SKM-1 (cell line): Measurements from ENCODE around the gene ABI3BP.

Source experiments
- DNase-seq: peaks from one replicate; lab custom pipeline; 2025; ENCODE audit not compliant: unreplicated experiment; lab: John Stamatoyannopoulos, UW

ABI3BP gene

GRCh38 chr3:100891827-100892226 lies 101.4 kb downstream of the ABI3BP start:
- DNase-seq = no peak

- no peak for DNase-seq
These were observed 102.2 kb downstream of the ABI3BP start for GRCh38 chr3:100891033-100891432.

GRCh38 chr3:100888881-100889280 lies 104.3 kb downstream of the ABI3BP start:
- DNase-seq = no peak

- DNase-seq = no peak
These were observed 110.6 kb downstream of the ABI3BP start for GRCh38 chr3:100882571-100882984.

- DNase-seq = no peak
These were observed 112.4 kb downstream of the ABI3BP start for GRCh38 chr3:100880845-100881244.

GRCh38 chr3:100880072-100880471 lies 113.1 kb downstream of the ABI3BP start:
- DNase-seq = no peak

- DNase-seq = no peak
These were observed 113.9 kb downstream of the ABI3BP start for GRCh38 chr3:100879195-100879810.

- DNase-seq = no peak
These were observed 115.9 kb downstream of the ABI3BP start for GRCh38 chr3:100877286-100877685.

GRCh38 chr3:100875239-100875638 lies 118.0 kb downstream of the ABI3BP start:
- no peak for DNase-seq

GRCh38 chr3:100873611-100874010 lies 119.6 kb downstream of the ABI3BP start:
- no peak for DNase-seq

- DNase-seq = no peak
These were observed 121.9 kb downstream of the ABI3BP start for GRCh38 chr3:100871306-100871705.

- DNase-seq = no peak
These were observed 123.4 kb downstream of the ABI3BP start for GRCh38 chr3:100869787-100870186.

- no peak for DNase-seq
These were observed 124.3 kb downstream of the ABI3BP start for GRCh38 chr3:100868894-100869293.

- no peak for DNase-seq
These were observed 125.1 kb downstream of the ABI3BP start for GRCh38 chr3:100868096-100868495.

GRCh38 chr3:100865442-100865841 lies 127.8 kb downstream of the ABI3BP start:
- no peak for DNase-seq

GRCh38 chr3:100864471-100865250 lies 128.6 kb downstream of the ABI3BP start:
- DNase-seq = no peak

GRCh38 chr3:100857863-100858262 lies 135.4 kb downstream of the ABI3BP start:
- no peak for DNase-seq

GRCh38 chr3:100856821-100857220 lies 136.4 kb downstream of the ABI3BP start:
- DNase-seq = no peak

GRCh38 chr3:100852840-100853239 lies 140.4 kb downstream of the ABI3BP start:
- no peak for DNase-seq

GRCh38 chr3:100850701-100851100 lies 142.5 kb downstream of the ABI3BP start:
- no peak for DNase-seq

- DNase-seq = no peak
These were observed 143.1 kb downstream of the ABI3BP start for GRCh38 chr3:100850156-100850555.

GRCh38 chr3:100844063-100844936 lies 148.9 kb downstream of the ABI3BP start:
- no peak for DNase-seq
